PC-3 (cell line): ENCODE measurements around the gene ACTG2.
"Not testable (repeated sequence)": the region's sequence is repeated elsewhere in the genome, so short reads cannot be mapped to it uniquely, and the experiment has no call there.

Experiments used
- EZH2 ChIP-seq: fragments of 300-600 bp; sonication (generic); IDR thresholded peaks from one replicate; pipeline ENCODE4 v1.6.1; 2017; ENCODE audit warnings: antibody characterized with exemption, mild to moderate bottlenecking, low read length; ENCODE audit not compliant: unreplicated experiment
- TF ChIP-seq, protein P1 (sequence below): fragments of 300-600 bp; sonication (generic); conservative IDR thresholded peaks from 2 replicates; pipeline ENCODE4 v1.5.1; 2017; ENCODE audit warnings: antibody characterized with exemption, low read depth, mild to moderate bottlenecking, low read length

- TF ChIP-seq, protein P1, sequence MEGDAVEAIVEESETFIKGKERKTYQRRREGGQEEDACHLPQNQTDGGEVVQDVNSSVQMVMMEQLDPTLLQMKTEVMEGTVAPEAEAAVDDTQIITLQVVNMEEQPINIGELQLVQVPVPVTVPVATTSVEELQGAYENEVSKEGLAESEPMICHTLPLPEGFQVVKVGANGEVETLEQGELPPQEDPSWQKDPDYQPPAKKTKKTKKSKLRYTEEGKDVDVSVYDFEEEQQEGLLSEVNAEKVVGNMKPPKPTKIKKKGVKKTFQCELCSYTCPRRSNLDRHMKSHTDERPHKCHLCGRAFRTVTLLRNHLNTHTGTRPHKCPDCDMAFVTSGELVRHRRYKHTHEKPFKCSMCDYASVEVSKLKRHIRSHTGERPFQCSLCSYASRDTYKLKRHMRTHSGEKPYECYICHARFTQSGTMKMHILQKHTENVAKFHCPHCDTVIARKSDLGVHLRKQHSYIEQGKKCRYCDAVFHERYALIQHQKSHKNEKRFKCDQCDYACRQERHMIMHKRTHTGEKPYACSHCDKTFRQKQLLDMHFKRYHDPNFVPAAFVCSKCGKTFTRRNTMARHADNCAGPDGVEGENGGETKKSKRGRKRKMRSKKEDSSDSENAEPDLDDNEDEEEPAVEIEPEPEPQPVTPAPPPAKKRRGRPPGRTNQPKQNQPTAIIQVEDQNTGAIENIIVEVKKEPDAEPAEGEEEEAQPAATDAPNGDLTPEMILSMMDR = not testable (repeated sequence)
- TF ChIP-seq EZH2 = not testable (repeated sequence)
Measured at GRCh38 chr2:73877984-73878383, 14.8 kb upstream of the ACTG2 start.
